ENCODE measurements around the gene XXYLT1.

The XXYLT1 gene

GRCh38 chr3:195033531-195034091, 237.3 kb downstream of the XXYLT1 start:
- Histone ChIP-seq H3K27me3 (ENCODE audit: insufficient read depth, low read length) (peaks cover 6% of the 10 kb centered on the region; the same call in 1 of the 2 replicates), H3K4me1 (ENCODE audit: control insufficient read depth, insufficient read depth, low read length, unreplicated experiment) (no peaks in the 10 kb centered on the region), H2AFZ (ENCODE audit: low read length, unreplicated experiment) (no peak overlapping the region)

GRCh38 chr3:195032955-195033354, 238.0 kb downstream of the XXYLT1 start:
- Histone ChIP-seq H3K27me3 (ENCODE audit: insufficient read depth, low read length) (peaks cover 3% of the 10 kb centered on the region; the same call in 1 of the 2 replicates), H2AFZ (ENCODE audit: low read length, unreplicated experiment) (no peak overlapping the region), H3K4me1 (ENCODE audit: control insufficient read depth, insufficient read depth, low read length, unreplicated experiment) (no peaks in the 10 kb centered on the region), H3K36me3 (ENCODE audit: insufficient read depth, low read length) (no peaks in the 10 kb centered on the region), H3K79me2 (ENCODE audit: control insufficient read depth, insufficient read depth, low read length, unreplicated experiment) (no peaks in the 10 kb centered on the region), H3K4me3 (ENCODE audit: low read depth, low read length) (no peak overlapping the region), H3K27ac (ENCODE audit: low read depth, low read length) (no peak overlapping the region)

More at GRCh38 chr3:195033531-195034091, 237.3 kb downstream of the XXYLT1 start:
- no peak overlapping the region for H3K27ac ChIP-seq (ENCODE audit: low read depth, low read length)
- H3K36me3 ChIP-seq (ENCODE audit: insufficient read depth, low read length) = no peaks in the 10 kb centered on the region
- H3K4me3 ChIP-seq (ENCODE audit: low read depth, low read length) = no peak overlapping the region
- H3K79me2 ChIP-seq (ENCODE audit: control insufficient read depth, insufficient read depth, low read length, unreplicated experiment) = no peaks in the 10 kb centered on the region

GRCh38 chr3:195032106-195032759, 238.7 kb downstream of the XXYLT1 start:
- Histone ChIP-seq H3K4me1 (ENCODE audit: control insufficient read depth, insufficient read depth, low read length, unreplicated experiment) (no peaks in the 10 kb centered on the region), H3K27me3 (ENCODE audit: insufficient read depth, low read length) (no peaks in the 10 kb centered on the region; the same call in 1 of the 2 replicates), H3K36me3 (ENCODE audit: insufficient read depth, low read length) (no peaks in the 10 kb centered on the region), H3K27ac (ENCODE audit: low read depth, low read length) (no peak overlapping the region), H2AFZ (ENCODE audit: low read length, unreplicated experiment) (no peak overlapping the region), H3K79me2 (ENCODE audit: control insufficient read depth, insufficient read depth, low read length, unreplicated experiment) (no peaks in the 10 kb centered on the region), H3K4me3 (ENCODE audit: low read depth, low read length) (no peak overlapping the region)

GRCh38 chr3:195031574-195032003, 239.4 kb downstream of the XXYLT1 start:
- Histone ChIP-seq H3K27me3 (ENCODE audit: insufficient read depth, low read length) (no peaks in the 10 kb centered on the region; the same call in 1 of the 2 replicates), H3K4me1 (ENCODE audit: control insufficient read depth, insufficient read depth, low read length, unreplicated experiment) (no peaks in the 10 kb centered on the region), H3K4me3 (ENCODE audit: low read depth, low read length) (no peak overlapping the region), H3K36me3 (ENCODE audit: insufficient read depth, low read length) (no peaks in the 10 kb centered on the region), H2AFZ (ENCODE audit: low read length, unreplicated experiment) (no peak overlapping the region), H3K79me2 (ENCODE audit: control insufficient read depth, insufficient read depth, low read length, unreplicated experiment) (no peaks in the 10 kb centered on the region), H3K27ac (ENCODE audit: low read depth, low read length) (no peak overlapping the region)

- no peaks in the 10 kb centered on the region for H3K27me3 ChIP-seq (ENCODE audit: insufficient read depth, low read length)
- no peaks in the 10 kb centered on the region for H3K36me3 ChIP-seq (ENCODE audit: insufficient read depth, low read length)
- H3K27ac ChIP-seq (ENCODE audit: low read depth, low read length) = no peak overlapping the region
- no peaks in the 10 kb centered on the region for H3K4me1 ChIP-seq (ENCODE audit: control insufficient read depth, insufficient read depth, low read length, unreplicated experiment)
- H2AFZ ChIP-seq (ENCODE audit: low read length, unreplicated experiment) = no peak overlapping the region
- no peaks in the 10 kb centered on the region for H3K79me2 ChIP-seq (ENCODE audit: control insufficient read depth, insufficient read depth, low read length, unreplicated experiment)
- no peak overlapping the region for H3K4me3 ChIP-seq (ENCODE audit: low read depth, low read length)
Observed at GRCh38 chr3:195030791-195031321, 240.1 kb downstream of the XXYLT1 start.

GRCh38 chr3:195028877-195029606, 241.9 kb downstream of the XXYLT1 start:
- Histone ChIP-seq H3K27me3 (ENCODE audit: insufficient read depth, low read length) (no peaks in the 10 kb centered on the region), H3K4me3 (ENCODE audit: low read depth, low read length) (no peak overlapping the region), H2AFZ (ENCODE audit: low read length, unreplicated experiment) (no peak overlapping the region), H3K79me2 (ENCODE audit: control insufficient read depth, insufficient read depth, low read length, unreplicated experiment) (no peaks in the 10 kb centered on the region), H3K4me1 (ENCODE audit: control insufficient read depth, insufficient read depth, low read length, unreplicated experiment) (no peaks in the 10 kb centered on the region), H3K27ac (ENCODE audit: low read depth, low read length) (no peak overlapping the region), H3K36me3 (ENCODE audit: insufficient read depth, low read length) (no peaks in the 10 kb centered on the region)

- Histone ChIP-seq H3K36me3 (ENCODE audit: insufficient read depth, low read length) (no peaks in the 10 kb centered on the region), H2AFZ (ENCODE audit: low read length, unreplicated experiment) (no peak overlapping the region), H3K4me3 (ENCODE audit: low read depth, low read length) (no peak overlapping the region), H3K27ac (ENCODE audit: low read depth, low read length) (no peak overlapping the region), H3K27me3 (ENCODE audit: insufficient read depth, low read length) (peaks cover 17% of the 10 kb centered on the region), H3K4me1 (ENCODE audit: control insufficient read depth, insufficient read depth, low read length, unreplicated experiment) (no peaks in the 10 kb centered on the region), H3K79me2 (ENCODE audit: control insufficient read depth, insufficient read depth, low read length, unreplicated experiment) (no peaks in the 10 kb centered on the region)
Observed at GRCh38 chr3:195025884-195026200, 245.1 kb downstream of the XXYLT1 start.

GRCh38 chr3:195025056-195025883, 245.7 kb downstream of the XXYLT1 start:
- no peaks in the 10 kb centered on the region for H3K36me3 ChIP-seq (ENCODE audit: insufficient read depth, low read length)
- no peak overlapping the region for H3K27ac ChIP-seq (ENCODE audit: low read depth, low read length)

GRCh38 chr3:195023989-195024388, 247.0 kb downstream of the XXYLT1 start:
- Histone ChIP-seq H2AFZ (ENCODE audit: low read length, unreplicated experiment) (no peak overlapping the region), H3K36me3 (ENCODE audit: insufficient read depth, low read length) (no peaks in the 10 kb centered on the region)

More at GRCh38 chr3:195025056-195025883, 245.7 kb downstream of the XXYLT1 start:
- Histone ChIP-seq H3K79me2 (ENCODE audit: control insufficient read depth, insufficient read depth, low read length, unreplicated experiment) (no peaks in the 10 kb centered on the region), H2AFZ (ENCODE audit: low read length, unreplicated experiment) (no peak overlapping the region), H3K27me3 (ENCODE audit: insufficient read depth, low read length) (peaks cover 22% of the 10 kb centered on the region), H3K4me3 (ENCODE audit: low read depth, low read length) (no peak overlapping the region), H3K4me1 (ENCODE audit: control insufficient read depth, insufficient read depth, low read length, unreplicated experiment) (no peaks in the 10 kb centered on the region)

GRCh38 chr3:195023576-195023975, 247.4 kb downstream of the XXYLT1 start:
- H3K79me2 ChIP-seq (ENCODE audit: control insufficient read depth, insufficient read depth, low read length, unreplicated experiment) = no peaks in the 10 kb centered on the region
- peaks cover 39% of the 10 kb centered on the region for H3K27me3 ChIP-seq (ENCODE audit: insufficient read depth, low read length)
- H3K36me3 ChIP-seq (ENCODE audit: insufficient read depth, low read length) = no peaks in the 10 kb centered on the region
- no peak overlapping the region for H2AFZ ChIP-seq (ENCODE audit: low read length, unreplicated experiment)
- no peak overlapping the region for H3K27ac ChIP-seq (ENCODE audit: low read depth, low read length)
- no peak overlapping the region for H3K4me3 ChIP-seq (ENCODE audit: low read depth, low read length)
- no peaks in the 10 kb centered on the region for H3K4me1 ChIP-seq (ENCODE audit: control insufficient read depth, insufficient read depth, low read length, unreplicated experiment)

More at GRCh38 chr3:195023989-195024388, 247.0 kb downstream of the XXYLT1 start:
- Histone ChIP-seq H3K79me2 (ENCODE audit: control insufficient read depth, insufficient read depth, low read length, unreplicated experiment) (no peaks in the 10 kb centered on the region), H3K4me3 (ENCODE audit: low read depth, low read length) (no peak overlapping the region), H3K27ac (ENCODE audit: low read depth, low read length) (no peak overlapping the region), H3K27me3 (ENCODE audit: insufficient read depth, low read length) (peaks cover 35% of the 10 kb centered on the region), H3K4me1 (ENCODE audit: control insufficient read depth, insufficient read depth, low read length, unreplicated experiment) (no peaks in the 10 kb centered on the region)

All from ACC112 (cell line).